ENCODE results near the gene ELMOD3. TPM values are rescaled to one million over a fixed set of nuclear protein-coding genes. Genes with fewer than 3 reads are reported as not detected.

The ELMOD3 gene
- total RNA-seq, 4 donors from 2014 or later = 17.4 to 21.5 (median 18.3) TPM

- Histone ChIP-seq H3K9me3 (no peaks in the 10 kb centered on the region), H3K4me1 (peaks cover 0 to 26% (median 21%) of the 10 kb centered on the region in 4 donors), H3K27ac (replicated peaks in 1 of 4) (no peak overlapping the region), H3K36me3 (peaks cover 9 to 44% (median 29%) of the 10 kb centered on the region in 4 donors), H3K4me3 (no peak overlapping the region), H3K27me3 (no peaks in the 10 kb centered on the region)
- 75% methylated on average over 1 of the region's 4 CpGs for WGBS
- TF ChIP-seq POLR2AphosphoS5 (IDR thresholded peaks at IDR 0.05) = no peak
- no peak for TF ChIP-seq POLR2A (IDR thresholded peaks at IDR 0.05; ENCODE audit: low read depth)
- no peak for TF ChIP-seq EP300 (IDR thresholded peaks at IDR 0.05)
- TF ChIP-seq CTCF (IDR thresholded peaks at IDR 0.05) = no peak
- intact Hi-C loops (cut with DNase I) = no loop called here
- no peak for DNase-seq (ENCODE audit: extremely low spot score)
Measured at GRCh38 chr2:85394261-85394681, 39.7 kb downstream of the ELMOD3 start.

- WGBS = 86% methylated on average over 1 of the region's 6 CpGs
- H3K4me1 ChIP-seq = peaks cover 0 to 26% (median 21%) of the 10 kb centered on the region in 4 donors
- no peak for DNase-seq (ENCODE audit: extremely low spot score)
- no peaks in the 10 kb centered on the region for H3K9me3 ChIP-seq
- intact Hi-C loops (cut with DNase I) = no loop called here
- no peak overlapping the region for H3K27ac ChIP-seq (replicated peaks in 1 of 4)
- H3K36me3 ChIP-seq = peaks cover 7 to 37% (median 22%) of the 10 kb centered on the region in 4 donors
- H3K4me3 ChIP-seq = no peak overlapping the region
- no peak for TF ChIP-seq EP300 (IDR thresholded peaks at IDR 0.05)
- no peak for TF ChIP-seq POLR2AphosphoS5 (IDR thresholded peaks at IDR 0.05)
- no peak for TF ChIP-seq CTCF (IDR thresholded peaks at IDR 0.05)
- TF ChIP-seq POLR2A (IDR thresholded peaks at IDR 0.05; ENCODE audit: low read depth) = no peak
- no peaks in the 10 kb centered on the region for H3K27me3 ChIP-seq
Measured at GRCh38 chr2:85394976-85395375, 40.4 kb downstream of the ELMOD3 start.

- TF ChIP-seq CTCF (IDR thresholded peaks at IDR 0.05) (no peak), POLR2AphosphoS5 (IDR thresholded peaks at IDR 0.05) (no peak), POLR2A (IDR thresholded peaks at IDR 0.05; ENCODE audit: low read depth) (no peak), EP300 (IDR thresholded peaks at IDR 0.05) (no peak)
- Histone ChIP-seq H3K9me3 (no peaks in the 10 kb centered on the region), H3K36me3 (peaks cover 0 to 28% (median 12%) of the 10 kb centered on the region in 4 donors), H3K4me3 (peak overlapping the region in 1 of 4 donors; percentile 6), H3K27ac (replicated peaks in 1 of 4) (peak overlapping the region; percentile 58 to 70 (median 67)), H3K4me1 (peaks cover 0 to 26% (median 23%) of the 10 kb centered on the region in 4 donors), H3K27me3 (no peaks in the 10 kb centered on the region)
- intact Hi-C loops (cut with DNase I) = no loop called here
- no peak for DNase-seq (ENCODE audit: extremely low spot score)
- 88% methylated on average over 14 of the region's 14 CpGs for WGBS
Measured at GRCh38 chr2:85395912-85396475, 41.4 kb downstream of the ELMOD3 start.

- no peak for TF ChIP-seq CTCF (IDR thresholded peaks at IDR 0.05)
- no peak for TF ChIP-seq POLR2A (IDR thresholded peaks at IDR 0.05; ENCODE audit: low read depth)
- no peak for TF ChIP-seq POLR2AphosphoS5 (IDR thresholded peaks at IDR 0.05)
- no peak for TF ChIP-seq EP300 (IDR thresholded peaks at IDR 0.05)
- intact Hi-C loops (cut with DNase I) = no loop called here
- Histone ChIP-seq H3K27ac (replicated peaks in 1 of 4) (peak overlapping the region; percentile 58 to 70 (median 67)), H3K4me1 (peaks cover 0 to 26% (median 23%) of the 10 kb centered on the region in 4 donors), H3K4me3 (peak overlapping the region in 3 of 4 donors; percentile 6 to 40 (median 21)), H3K36me3 (peaks cover 0 to 29% (median 5%) of the 10 kb centered on the region in 4 donors), H3K27me3 (no peaks in the 10 kb centered on the region), H3K9me3 (no peaks in the 10 kb centered on the region)
- no peak for DNase-seq (ENCODE audit: extremely low spot score)
- 56% methylated on average over 5 of the region's 5 CpGs for WGBS
Measured at GRCh38 chr2:85396531-85397470, 42.2 kb downstream of the ELMOD3 start.
